ES-I3 (cell line): Measurements from ENCODE around the gene AOPEP.

Source experiments
- H3K36me3 ChIP-seq: 2 replicates; pipeline ENCODE4 v1.6.1; 2013; ENCODE audit warnings: mild to moderate bottlenecking, low read length, control low read depth, moderate library complexity; ENCODE audit not compliant: insufficient read depth
- H3K4me1 ChIP-seq: 2 replicates; pipeline ENCODE4 v1.6.1; 2013; ENCODE audit warnings: mild to moderate bottlenecking, control low read depth, low read length; ENCODE audit not compliant: insufficient read depth
- H3K9ac ChIP-seq: 2 replicates; pipeline ENCODE4 v1.6.1; 2013; ENCODE audit warnings: low read depth, mild to moderate bottlenecking, low read length, moderate library complexity
- H3K9me3 ChIP-seq: 2 replicates; pipeline ENCODE4 v1.6.1; 2013; ENCODE audit warnings: mild to moderate bottlenecking, low read length, moderate library complexity; ENCODE audit not compliant: control insufficient read depth, insufficient read depth

Gene AOPEP

GRCh38 chr9:95112436-95113280, 386.2 kb downstream of the AOPEP start:
- 0 out of 2 replicates have a peak, but pooled peaks cover 5% of the 10 kb centered on the region for H3K4me1 ChIP-seq
- no peaks in the 10 kb centered on the region for H3K36me3 ChIP-seq

GRCh38 chr9:95115104-95115503, 388.6 kb downstream of the AOPEP start:
- H3K9me3 ChIP-seq: no peaks in the 10 kb centered on the region
- no peak overlapping the region for H3K9ac ChIP-seq
- H3K36me3 ChIP-seq: no peaks in the 10 kb centered on the region
- 0 out of 2 replicates have a peak, but pooled peaks cover 5% of the 10 kb centered on the region for H3K4me1 ChIP-seq

More at GRCh38 chr9:95112436-95113280, 386.2 kb downstream of the AOPEP start:
- Histone ChIP-seq H3K9ac (no peak overlapping the region), H3K9me3 (no peaks in the 10 kb centered on the region)

- H3K9ac ChIP-seq: no peak overlapping the region
- peaks cover 6% of the 10 kb centered on the region for H3K4me1 ChIP-seq
- H3K36me3 ChIP-seq: no peaks in the 10 kb centered on the region
- H3K9me3 ChIP-seq: no peaks in the 10 kb centered on the region
Measured at GRCh38 chr9:95116002-95116807, 389.7 kb downstream of the AOPEP start.

GRCh38 chr9:95116808-95117204, 390.3 kb downstream of the AOPEP start:
- H3K9me3 ChIP-seq: no peaks in the 10 kb centered on the region
- peaks cover 10% of the 10 kb centered on the region for H3K4me1 ChIP-seq
- no peak overlapping the region for H3K9ac ChIP-seq
- H3K36me3 ChIP-seq: no peaks in the 10 kb centered on the region

GRCh38 chr9:95118596-95118995, 392.1 kb downstream of the AOPEP start:
- no peaks in the 10 kb centered on the region for H3K36me3 ChIP-seq
- H3K4me1 ChIP-seq: peaks cover 10% of the 10 kb centered on the region
- H3K9ac ChIP-seq: no peak overlapping the region
- no peaks in the 10 kb centered on the region for H3K9me3 ChIP-seq

GRCh38 chr9:95120781-95121370, 394.4 kb downstream of the AOPEP start:
- H3K9me3 ChIP-seq: no peaks in the 10 kb centered on the region
- peaks cover 10% of the 10 kb centered on the region for H3K4me1 ChIP-seq
- H3K36me3 ChIP-seq: no peaks in the 10 kb centered on the region
- H3K9ac ChIP-seq: no peak overlapping the region

- no peak overlapping the region for H3K9ac ChIP-seq
- H3K4me1 ChIP-seq: peaks cover 22% of the 10 kb centered on the region
- H3K9me3 ChIP-seq: no peaks in the 10 kb centered on the region
- H3K36me3 ChIP-seq: no peaks in the 10 kb centered on the region
Measured at GRCh38 chr9:95124582-95125367, 398.3 kb downstream of the AOPEP start.

GRCh38 chr9:95125652-95126051, 399.2 kb downstream of the AOPEP start:
- Histone ChIP-seq H3K9me3 (no peaks in the 10 kb centered on the region), H3K9ac (no peak overlapping the region), H3K4me1 (peaks cover 27% of the 10 kb centered on the region), H3K36me3 (no peaks in the 10 kb centered on the region)

GRCh38 chr9:95126739-95127138, 400.2 kb downstream of the AOPEP start:
- Histone ChIP-seq H3K9ac (no peak overlapping the region), H3K36me3 (no peaks in the 10 kb centered on the region), H3K9me3 (no peaks in the 10 kb centered on the region), H3K4me1 (peaks cover 26% of the 10 kb centered on the region)

- H3K9ac ChIP-seq: peak overlapping the region; percentile 49; the same call in 1 of the 2 replicates
- peaks cover 32% of the 10 kb centered on the region for H3K4me1 ChIP-seq
- no peaks in the 10 kb centered on the region for H3K9me3 ChIP-seq
Measured at GRCh38 chr9:95127249-95128176, 401.0 kb downstream of the AOPEP start.

GRCh38 chr9:95128177-95128524, 401.7 kb downstream of the AOPEP start:
- peaks cover 39% of the 10 kb centered on the region for H3K4me1 ChIP-seq
- no peaks in the 10 kb centered on the region for H3K36me3 ChIP-seq
- H3K9me3 ChIP-seq: no peaks in the 10 kb centered on the region
- H3K9ac ChIP-seq: no peak overlapping the region

More at GRCh38 chr9:95127249-95128176, 401.0 kb downstream of the AOPEP start:
- H3K36me3 ChIP-seq: no peaks in the 10 kb centered on the region

GRCh38 chr9:95129476-95130291, 403.2 kb downstream of the AOPEP start:
- Histone ChIP-seq H3K9me3 (no peaks in the 10 kb centered on the region), H3K36me3 (no peaks in the 10 kb centered on the region), H3K4me1 (peaks cover 42% of the 10 kb centered on the region), H3K9ac (no peak overlapping the region)
